Hepatocyte (in vitro differentiated cells): Measurements from ENCODE around the gene MIER2. TPM values are rescaled to one million over a fixed set of nuclear protein-coding genes. Genes with fewer than 3 reads are reported as not detected.

Experiments used
- DNase-seq: peaks from one replicate; pipeline ENCODE4 v3.0.0-alpha.2; 2016; ENCODE audit warnings: low spot score
- H2AFZ ChIP-seq: fragments of 200-600 bp; sonication (generic); 2 replicates; pipeline ENCODE4 v1.6.0; 2016; ENCODE audit warnings: antibody characterized with exemption, mild to moderate bottlenecking
- H3K27ac ChIP-seq: fragments of 200-600 bp; sonication (generic); 2 replicates; pipeline ENCODE4 v1.5.1; 2016; ENCODE audit warnings: mild to moderate bottlenecking
- H3K27me3 ChIP-seq: fragments of 200-600 bp; sonication (generic); 2 replicates; pipeline ENCODE4 v1.6.1; 2016
- H3K36me3 ChIP-seq: fragments of 200-600 bp; sonication (generic); replicated peaks from 2 replicates; pipeline ENCODE4 v1.5.1; 2016; ENCODE audit warnings: low read depth; ENCODE audit not compliant: insufficient read depth
- H3K4me1 ChIP-seq: fragments of 200-600 bp; sonication (generic); 2 replicates; pipeline ENCODE4 v1.5.1; 2016; ENCODE audit warnings: mild to moderate bottlenecking, moderate library complexity; ENCODE audit not compliant: insufficient read depth
- H3K4me2 ChIP-seq: fragments of 200-600 bp; sonication (generic); 2 replicates; pipeline ENCODE4 v1.6.0; 2016
- H3K4me3 ChIP-seq: fragments of 200-600 bp; sonication (generic); 2 replicates; pipeline ENCODE4 v1.5.1; 2016; ENCODE audit warnings: mild to moderate bottlenecking
- H3K79me2 ChIP-seq: fragments of 200-600 bp; sonication (generic); 2 replicates; pipeline ENCODE4 v1.6.0; 2017; ENCODE audit warnings: mild to moderate bottlenecking
- H3K9me2 ChIP-seq: fragments of 200-600 bp; sonication (generic); replicated peaks from 2 replicates; pipeline ENCODE4 v1.6.0; 2017; ENCODE audit warnings: mild to moderate bottlenecking; ENCODE audit not compliant: insufficient read depth
- H3K9me3 ChIP-seq: fragments of 200-600 bp; sonication (generic); 2 replicates; pipeline ENCODE4 v1.5.1; 2016; ENCODE audit warnings: low read depth, mild to moderate bottlenecking
- H4K20me1 ChIP-seq: fragments of 200-600 bp; sonication (generic); 2 replicates; pipeline ENCODE4 v1.6.0; 2016; ENCODE audit warnings: mild to moderate bottlenecking; ENCODE audit not compliant: insufficient read depth, poor library complexity, severe bottlenecking
- CTCF ChIP-seq: fragments of 200-600 bp; sonication (generic); IDR thresholded peaks from 2 replicates; pipeline ENCODE4 v1.5.1; 2016; ENCODE audit warnings: antibody characterized with exemption, mild to moderate bottlenecking; ENCODE audit not compliant: poor library complexity
- EZH2 ChIP-seq: fragments of 200-600 bp; sonication (generic); IDR thresholded peaks from 2 replicates; pipeline ENCODE4 v1.6.1; 2016; ENCODE audit warnings: antibody characterized with exemption, mild to moderate bottlenecking, borderline replicate concordance
- EZH2phosphoT487 ChIP-seq: fragments of 200-600 bp; sonication (generic); IDR thresholded peaks from one replicate; pipeline ENCODE4 v1.6.1; 2018; ENCODE audit warnings: antibody characterized with exemption, mild to moderate bottlenecking, low read depth, moderate library complexity; ENCODE audit not compliant: unreplicated experiment, severe bottlenecking
- WGBS: methylation state at CpG from one replicate; pipeline ENCODE4 v1.1.6; 2016; ENCODE audit warnings: low lambda C conversion rate; ENCODE audit errors: missing lambda C conversion rate; 5-methylcytosine and 5-hydroxymethylcytosine counted together
- polyA plus RNA-seq: library from polyadenylated mRNA; unstranded; fragments of >200 nt; fragmentation: Nextera tagmentation; extraction: Ambion mirVana; gene quantifications from 2 replicates; pipeline ENCODE4 v1.2.1, GENCODE V29; 2016
- total RNA-seq: library from RNA; depleted of rRNA; stranded (reverse); fragments of >200 nt; gene quantifications from 2 replicates; pipeline ENCODE4 v1.2.3, GENCODE V29; 2014

The MIER2 gene
- total and polyA plus RNA-seq, 2 experiments from 2014 or later = 8.4 to 47.3 TPM

- Histone ChIP-seq H3K27me3 (no peaks in the 10 kb centered on the region), H3K4me2 (peak overlapping the region; percentile 99), H3K9me3 (no peaks in the 10 kb centered on the region), H3K79me2 (peaks cover 51% of the 10 kb centered on the region), H2AFZ (peak overlapping the region; percentile 71), H3K36me3 (no peaks in the 10 kb centered on the region), H3K4me1 (peaks cover 22% of the 10 kb centered on the region), H4K20me1 (peaks cover 47% of the 10 kb centered on the region), H3K27ac (peak overlapping the region; percentile 80), H3K4me3 (peak overlapping the region; percentile 99), H3K9me2 (no peaks in the 10 kb centered on the region)
- 3% methylated on average over 10 of the region's 70 CpGs for WGBS
- TF ChIP-seq EZH2 (no peak), EZH2phosphoT487 (no peak), CTCF (no peak)
- DNase-seq = peak; percentile 64
Observed at GRCh38 chr19:343941-344624, 513 bp downstream of the MIER2 start.

GRCh38 chr19:343451-343931, 1.1 kb downstream of the MIER2 start:
- Histone ChIP-seq H3K4me3 (peak overlapping the region; percentile 99), H3K79me2 (peaks cover 57% of the 10 kb centered on the region), H3K36me3 (no peaks in the 10 kb centered on the region), H3K4me1 (peaks cover 22% of the 10 kb centered on the region), H3K27me3 (no peaks in the 10 kb centered on the region), H3K9me3 (no peaks in the 10 kb centered on the region), H3K4me2 (peak overlapping the region; percentile 99), H2AFZ (peak overlapping the region; percentile 71), H3K9me2 (no peaks in the 10 kb centered on the region), H3K27ac (peak overlapping the region; percentile 80), H4K20me1 (peaks cover 52% of the 10 kb centered on the region)
- WGBS = 68% methylated on average over 19 of the region's 19 CpGs
- no peak for DNase-seq
- TF ChIP-seq CTCF = no peak
- no peak for TF ChIP-seq EZH2

- 74% methylated on average over 14 of the region's 14 CpGs for WGBS
- H3K4me1 ChIP-seq = peaks cover 22% of the 10 kb centered on the region
- peak overlapping the region; percentile 99 for H3K4me3 ChIP-seq
- H3K27me3 ChIP-seq = no peaks in the 10 kb centered on the region
- H3K4me2 ChIP-seq = peak overlapping the region; percentile 99
- DNase-seq = no peak
- H4K20me1 ChIP-seq = peaks cover 58% of the 10 kb centered on the region
- no peaks in the 10 kb centered on the region for H3K9me2 ChIP-seq
- TF ChIP-seq EZH2phosphoT487 (no peak), CTCF (no peak), EZH2 (no peak)
- H3K36me3 ChIP-seq = no peaks in the 10 kb centered on the region
- no peak overlapping the region for H2AFZ ChIP-seq
- H3K27ac ChIP-seq = no peak overlapping the region
- H3K9me3 ChIP-seq = no peaks in the 10 kb centered on the region
- H3K79me2 ChIP-seq = peaks cover 63% of the 10 kb centered on the region
Observed at GRCh38 chr19:342801-343421, 1.7 kb downstream of the MIER2 start.
